HFF-Myc (cell line): ENCODE results near the gene OR4D6.
"Not testable (repeated sequence)": the region's sequence is repeated elsewhere in the genome, so short reads cannot be mapped to it uniquely, and the experiment has no call there.

ENCODE experiments used
- DNase-seq: peaks from one replicate; pipeline ENCODE4 v3.0.0-alpha.2; 2011; ENCODE audit warnings: low read depth; ENCODE audit errors: extremely low read depth
- H3K4me3 ChIP-seq: replicated peaks from 2 replicates; pipeline ENCODE4 v1.5.1; 2011; ENCODE audit warnings: low read depth, mild to moderate bottlenecking, control low read depth, low read length
- CTCF ChIP-seq: IDR thresholded peaks from 2 replicates; pipeline ENCODE4 v1.5.1; 2012; ENCODE audit warnings: mild to moderate bottlenecking, low read depth, low read length, control low read depth; ENCODE audit errors: missing control alignments

Gene OR4D6

GRCh38 chr11:59425131-59425530, 31.6 kb upstream of the OR4D6 start:
- no peak for DNase-seq
- TF ChIP-seq CTCF: no peak
- H3K4me3 ChIP-seq: no peak overlapping the region

- TF ChIP-seq CTCF: no peak
- H3K4me3 ChIP-seq: no peak within 1 kb of the TSS
- no peak for DNase-seq
Measured at GRCh38 chr11:59426361-59427067, 30.2 kb upstream of the OR4D6 start, which contains the start of gene OR5A2. TSS of gene OR5A2 (minus strand) at chr11:59426413. CDS start at chr11:59422953, 3,460 bp downstream.

GRCh38 chr11:59427068-59427382, 29.7 kb upstream of the OR4D6 start:
- no peak for TF ChIP-seq CTCF
- no peak overlapping the region for H3K4me3 ChIP-seq
- no peak for DNase-seq

GRCh38 chr11:59429924-59430516, 26.7 kb upstream of the OR4D6 start:
- TF ChIP-seq CTCF: peak; percentile 72
- DNase-seq: peak; percentile 29
- no peak overlapping the region for H3K4me3 ChIP-seq

GRCh38 chr11:59436169-59436568, 20.6 kb upstream of the OR4D6 start, which contains the start of gene OR5A1:
TSS of gene OR5A1 (plus strand) at chr11:59436469. CDS start at chr11:59443169, 6,700 bp downstream.
- no peak within 1 kb of the TSS for H3K4me3 ChIP-seq
- no peak for DNase-seq
- TF ChIP-seq CTCF: no peak

GRCh38 chr11:59437770-59438169, 19.0 kb upstream of the OR4D6 start:
- H3K4me3 ChIP-seq: no peak overlapping the region
- no peak for TF ChIP-seq CTCF
- no peak for DNase-seq

- not testable (repeated sequence) for DNase-seq, H3K4me3 ChIP-seq
Measured at GRCh38 chr11:59445624-59446023, 11.1 kb upstream of the OR4D6 start.
